GM18502 (cell line): ENCODE measurements around the gene UGT2B7.
"Not testable (repeated sequence)": the region's sequence is repeated elsewhere in the genome, so short reads cannot be mapped to it uniquely, and the experiment has no call there.

Experiments used
- ATAC-seq: cut with Tn5 transposase; IDR thresholded peaks from one replicate; pipeline ENCODE4 v1.9.1; 2021; ENCODE audit warnings: mild to moderate bottlenecking; ENCODE audit not compliant: unreplicated experiment, poor library complexity

The UGT2B7 gene

GRCh38 chr4:69096111-69096656 lies at the start of gene UGT2B7:
TSS of gene UGT2B7 (plus strand) at chr4:69096474. CDS start at chr4:69096521, 47 bp downstream.
- ATAC-seq = no peak

DNA sequence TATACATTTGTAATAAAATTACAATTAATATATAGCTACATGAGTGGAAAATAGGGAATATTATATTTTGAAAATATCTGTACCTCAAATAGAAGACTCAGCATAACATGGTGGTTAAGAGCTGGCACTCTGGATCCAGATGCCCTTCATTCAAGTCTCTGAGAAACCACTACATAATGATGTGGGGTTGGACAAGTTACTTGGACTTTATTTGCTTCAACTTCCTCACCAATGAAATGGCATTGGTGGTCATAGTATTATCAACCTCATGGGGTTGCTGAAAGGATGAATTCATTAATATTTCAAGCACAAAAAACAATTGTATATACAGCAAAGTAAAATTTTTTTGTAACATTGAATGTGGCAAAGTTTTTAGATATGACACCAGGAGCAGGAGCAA lies 46.4 kb upstream of the UGT2B7 start:
- ATAC-seq = no peak

DNA sequence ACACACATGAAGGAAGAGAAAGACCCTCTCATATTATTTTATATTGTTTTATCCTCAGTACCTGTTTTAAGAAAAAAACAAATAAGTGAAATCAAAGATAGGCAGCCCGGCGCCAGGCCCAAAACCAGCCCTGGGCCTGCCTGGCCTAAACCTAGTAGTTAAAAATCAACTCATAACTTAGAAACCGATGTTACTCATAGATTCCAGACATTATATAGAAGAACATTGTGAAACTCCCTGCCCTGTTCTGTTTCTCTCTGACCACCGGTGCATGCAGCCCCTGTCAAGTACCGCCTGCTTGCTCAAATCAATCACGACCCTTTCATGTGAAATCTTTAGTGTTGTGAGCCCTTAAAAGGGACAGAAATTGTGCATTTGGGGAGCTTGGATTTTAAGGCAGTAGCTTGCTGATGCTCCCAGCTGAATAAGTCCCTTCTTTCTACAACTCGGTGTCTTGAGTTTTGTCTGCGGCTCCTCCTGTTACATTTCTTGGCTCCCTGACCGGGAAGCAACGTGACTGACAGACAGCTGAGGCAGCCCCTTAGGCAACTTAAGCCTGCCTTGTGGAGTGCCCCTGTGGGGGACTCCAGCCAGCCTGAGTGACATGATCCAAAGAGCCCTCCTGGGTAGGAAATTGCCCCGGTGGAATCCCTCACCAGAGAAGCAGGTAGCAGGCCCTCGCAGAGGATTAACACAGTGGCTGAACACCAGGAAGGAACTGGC lies 45.3 kb upstream of the UGT2B7 start:
- not testable (repeated sequence) for ATAC-seq

GRCh38 chr4:69051576-69051943 lies 44.7 kb upstream of the UGT2B7 start:
- ATAC-seq = no peak

DNA sequence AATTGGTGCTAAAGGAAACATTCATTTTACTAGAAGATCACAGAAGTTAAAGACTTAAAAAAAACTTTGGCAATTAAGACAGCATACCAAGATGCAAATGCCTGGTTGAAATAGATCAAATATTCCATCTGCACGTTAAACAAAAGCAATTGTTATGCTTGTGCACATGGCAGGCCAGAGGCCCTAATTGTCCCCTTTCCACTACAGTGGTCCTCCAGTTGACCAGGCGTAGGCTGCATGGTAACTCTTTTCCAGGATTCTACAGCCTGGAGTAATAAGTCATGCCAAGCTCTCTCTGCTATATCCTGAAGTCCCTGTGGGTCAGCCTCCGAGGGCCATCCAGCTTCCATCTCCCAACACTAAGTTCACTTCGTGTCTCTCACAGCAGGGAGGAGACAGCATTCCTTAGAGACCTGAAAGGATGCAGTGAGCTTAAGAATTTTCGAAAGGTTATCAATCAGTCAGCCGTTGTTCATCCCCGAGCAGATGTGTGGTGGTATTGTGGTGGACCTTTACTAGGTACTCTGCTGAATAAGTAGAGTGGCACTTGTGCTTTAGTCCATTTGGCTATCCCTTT lies 42.9 kb upstream of the UGT2B7 start:
- not testable (repeated sequence) for ATAC-seq

GRCh38 chr4:69054033-69054432 lies 42.2 kb upstream of the UGT2B7 start:
- ATAC-seq = not testable (repeated sequence)

- ATAC-seq = peak; percentile 55
Measured at GRCh38 chr4:69054578-69055200, 41.6 kb upstream of the UGT2B7 start.

- ATAC-seq = no peak
Measured at GRCh38 chr4:69056150-69056549, 40.1 kb upstream of the UGT2B7 start.

DNA sequence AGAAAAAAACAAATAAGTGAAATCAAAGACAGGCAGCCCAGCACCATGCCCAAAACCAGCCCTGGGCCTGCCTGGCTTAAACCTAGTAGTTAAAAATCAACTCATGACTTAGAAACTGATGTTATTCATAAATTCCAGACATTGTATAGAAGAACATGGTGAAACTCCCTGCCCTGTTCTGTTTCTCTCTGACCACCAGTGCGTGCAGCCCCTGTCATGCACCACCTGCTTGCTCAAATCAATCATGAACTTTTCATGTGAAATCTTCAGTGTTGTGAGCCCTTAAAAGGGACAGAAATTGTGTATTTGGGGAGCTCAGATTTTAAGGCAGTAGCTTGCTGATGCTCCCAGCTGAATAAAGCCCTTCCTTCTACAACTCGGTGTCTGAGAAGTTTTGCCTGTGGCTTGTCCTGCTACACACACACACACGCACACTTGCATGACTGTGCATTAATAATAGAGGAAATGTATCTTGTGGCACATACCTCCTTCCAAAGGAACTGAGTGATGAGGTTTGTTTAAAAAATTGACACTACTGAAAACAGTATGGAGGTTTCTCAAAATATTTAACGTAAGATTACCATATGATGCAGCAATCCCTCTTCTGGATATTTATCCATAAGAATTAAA lies 39.2 kb upstream of the UGT2B7 start:
- ATAC-seq = no peak

- ATAC-seq = peak; percentile 80
Measured at GRCh38 chr4:69057620-69058409, 38.5 kb upstream of the UGT2B7 start.

- peak; percentile 1 for ATAC-seq
Measured at GRCh38 chr4:69058410-69059059, 37.7 kb upstream of the UGT2B7 start.

GRCh38 chr4:69060651-69061308 lies 35.5 kb upstream of the UGT2B7 start:
- ATAC-seq = no peak

DNA sequence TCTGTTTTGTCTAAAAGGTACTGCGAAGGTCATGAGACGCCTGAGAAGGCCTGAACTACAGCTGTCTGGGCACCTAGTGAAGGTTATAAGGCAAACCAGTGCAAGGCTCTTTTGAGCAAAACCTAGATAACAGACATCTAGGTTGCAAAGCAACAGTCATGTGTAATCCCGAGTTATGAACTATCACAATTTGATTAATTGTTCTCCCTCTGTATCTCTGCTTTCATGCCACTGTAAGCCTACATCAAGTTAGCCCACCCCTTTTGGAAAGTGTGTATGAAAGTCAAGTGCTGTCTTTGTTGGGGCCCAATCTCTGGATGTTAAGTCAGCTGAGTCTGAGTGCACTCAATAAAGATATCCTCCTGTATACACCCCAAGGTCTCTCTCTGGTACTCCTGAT lies 31.9 kb upstream of the UGT2B7 start:
- ATAC-seq = no peak

- ATAC-seq = no peak
Measured at GRCh38 chr4:69066945-69067344, 29.3 kb upstream of the UGT2B7 start.

DNA sequence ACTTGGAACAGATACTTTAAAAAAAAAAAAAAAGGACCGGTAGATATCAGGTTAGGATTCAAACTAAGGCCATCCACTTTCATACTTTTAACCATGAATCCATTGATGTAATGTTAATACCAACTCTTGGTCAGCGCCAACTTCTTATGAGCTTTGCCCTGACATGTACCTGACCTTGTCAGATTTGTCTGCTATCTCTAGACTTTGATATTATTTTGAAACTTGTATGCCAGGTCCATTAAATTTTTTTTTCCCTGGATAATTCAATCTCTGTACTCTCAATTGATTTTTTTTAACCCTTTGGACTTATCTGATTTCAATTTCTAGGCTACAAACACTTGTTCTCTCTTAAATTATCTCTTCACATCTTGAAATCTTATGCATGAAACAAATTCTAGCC lies 27.2 kb upstream of the UGT2B7 start:
- ATAC-seq = no peak

DNA sequence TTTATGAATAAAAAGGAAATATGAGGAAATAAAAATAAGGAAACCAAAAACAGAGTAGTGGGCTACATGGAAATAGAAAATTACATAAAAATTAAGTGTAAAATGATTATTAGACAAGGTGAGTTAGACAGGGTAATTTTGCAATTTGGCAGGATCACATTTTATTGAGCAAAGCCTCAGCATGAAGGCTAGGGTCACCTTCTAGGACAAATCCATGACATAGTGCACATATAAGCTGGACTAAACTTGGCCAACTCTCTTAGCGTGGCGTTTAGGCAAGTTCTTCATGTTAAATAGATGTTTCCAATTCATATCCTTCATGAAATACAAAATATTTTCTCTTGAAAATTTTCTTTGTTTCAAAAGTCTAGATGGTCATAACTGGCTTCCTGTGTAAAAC lies 25.7 kb upstream of the UGT2B7 start:
- ATAC-seq = no peak

DNA sequence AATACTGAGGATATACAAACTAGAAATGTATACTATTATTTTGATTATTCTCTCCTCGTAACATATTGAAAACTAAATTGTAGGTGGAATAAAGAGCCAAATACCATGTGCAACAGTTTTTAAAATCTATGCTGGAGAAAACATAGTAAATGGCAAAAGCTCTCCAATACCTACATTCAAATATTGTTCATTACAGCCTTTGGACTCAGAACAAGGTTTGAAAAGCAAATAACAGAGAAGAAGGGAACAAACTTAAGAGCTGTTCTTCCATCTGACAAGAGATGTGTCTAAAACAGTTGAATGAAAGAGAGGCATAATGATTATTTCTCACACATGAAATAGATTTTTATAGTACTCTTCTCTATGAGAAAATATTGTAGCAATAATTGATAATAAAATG lies 25.0 kb upstream of the UGT2B7 start:
- no peak for ATAC-seq

GRCh38 chr4:69073375-69073774 lies 22.9 kb upstream of the UGT2B7 start:
- ATAC-seq = no peak

DNA sequence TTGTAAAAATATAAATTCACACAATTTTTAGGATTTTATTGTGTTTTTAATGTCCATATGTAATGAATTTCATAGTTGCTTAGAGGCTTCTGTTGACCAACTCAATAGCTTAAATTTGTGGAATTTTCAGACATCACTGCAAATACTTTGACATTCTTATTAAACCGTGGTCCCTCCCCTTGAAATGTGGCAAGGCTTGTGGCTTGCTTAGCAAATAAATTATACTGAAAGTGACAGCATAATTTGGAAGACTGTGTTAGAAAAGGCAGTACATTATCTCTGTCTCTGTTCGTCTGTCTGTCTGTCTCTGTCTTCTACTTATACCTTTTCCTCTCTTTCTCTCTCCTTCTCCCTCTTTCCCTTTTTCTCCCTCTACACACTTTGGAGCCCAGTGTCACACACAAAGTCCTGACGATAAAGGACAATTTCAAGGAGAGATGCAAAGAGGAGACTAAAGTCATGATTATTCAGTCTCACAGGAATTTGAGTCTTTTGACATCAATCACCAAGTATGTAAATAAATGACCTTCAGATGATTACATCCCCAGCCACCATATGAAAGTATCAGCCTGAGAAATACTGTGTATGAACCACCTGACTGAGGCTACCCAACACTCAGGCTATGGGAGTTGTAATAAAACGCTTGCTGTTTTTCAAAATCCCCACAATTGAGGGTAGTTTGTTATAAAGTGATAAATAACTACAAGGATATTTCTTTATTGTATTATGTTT lies 21.0 kb upstream of the UGT2B7 start:
- ATAC-seq = no peak
